Adrenal gland (tissue), 5 donors: Measurements from ENCODE around the gene SPINDOC.

Source experiments
- CTCF ChIP-seq, 6 experiments: fragments of 450-650 bp in 4 of 6; fragments of 200-600 bp in 2 of 6; sonication (generic) in 1 of 6; IDR thresholded peaks; 1 replicate in 5 of 6; 2 replicates in 1 of 6; pipeline versions ENCODE4 v1.5.1 to v1.8.0; 2016 to 2021; ENCODE audit warnings: antibody characterized with exemption in 6 of 6, mild to moderate bottlenecking in 2 of 6, moderate library complexity in 1 of 6
- POLR2A ChIP-seq, 2 donors: fragments of 450-650 bp; IDR thresholded peaks; one replicate each; pipeline ENCODE4 v1.6.1; 2017; ENCODE audit warnings: antibody characterized with exemption in 2 of 2, mild to moderate bottlenecking in 2 of 2, moderate library complexity in 1 of 2
- donor health status: DM: no; HTN: no; CAD: no.

GRCh38 chr11:63837739-63838138 lies 24.5 kb downstream of the SPINDOC start:
- no peak for TF ChIP-seq CTCF (IDR thresholded peaks at IDR 0.05)
- no peak for TF ChIP-seq POLR2A (IDR thresholded peaks at IDR 0.05)
